Measurements from ENCODE around the gene PYDC2.

DNA sequence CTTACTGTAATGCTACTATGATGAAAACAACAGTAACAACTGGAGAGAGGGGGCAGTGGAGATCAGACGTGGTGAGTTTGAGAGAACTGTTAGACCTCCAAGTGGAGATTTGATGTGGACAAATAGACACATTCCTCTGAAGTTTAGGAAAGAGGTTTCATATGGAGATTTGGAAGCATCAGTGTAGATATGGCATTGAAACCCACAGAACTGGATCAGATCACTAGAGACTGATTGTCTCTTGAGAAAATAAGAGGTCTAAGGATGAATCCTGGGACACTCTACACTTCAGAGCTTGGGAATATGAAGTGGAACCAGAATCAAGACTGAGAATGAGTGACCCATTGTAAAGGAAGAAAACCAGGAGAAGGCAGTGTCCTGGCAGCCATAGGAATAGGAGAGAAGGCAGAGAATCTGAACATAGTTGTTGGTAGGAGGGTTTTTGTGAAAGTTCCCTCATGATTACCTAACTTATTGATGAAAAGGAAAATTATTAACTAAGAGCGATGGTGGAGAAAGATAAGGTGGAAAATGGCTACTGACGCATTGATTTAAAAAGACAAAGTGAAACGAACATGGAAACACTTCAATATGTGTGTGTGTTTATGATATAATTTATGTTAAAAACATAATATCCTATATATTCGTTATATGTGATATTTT, 29.7 kb upstream of the PYDC2 start:
- TF ChIP-seq EP300 (IDR thresholded peaks at IDR 0.05) (no peak), POLR2A (IDR thresholded peaks at IDR 0.05) (no peak)
- TF ChIP-seq, protein P1, sequence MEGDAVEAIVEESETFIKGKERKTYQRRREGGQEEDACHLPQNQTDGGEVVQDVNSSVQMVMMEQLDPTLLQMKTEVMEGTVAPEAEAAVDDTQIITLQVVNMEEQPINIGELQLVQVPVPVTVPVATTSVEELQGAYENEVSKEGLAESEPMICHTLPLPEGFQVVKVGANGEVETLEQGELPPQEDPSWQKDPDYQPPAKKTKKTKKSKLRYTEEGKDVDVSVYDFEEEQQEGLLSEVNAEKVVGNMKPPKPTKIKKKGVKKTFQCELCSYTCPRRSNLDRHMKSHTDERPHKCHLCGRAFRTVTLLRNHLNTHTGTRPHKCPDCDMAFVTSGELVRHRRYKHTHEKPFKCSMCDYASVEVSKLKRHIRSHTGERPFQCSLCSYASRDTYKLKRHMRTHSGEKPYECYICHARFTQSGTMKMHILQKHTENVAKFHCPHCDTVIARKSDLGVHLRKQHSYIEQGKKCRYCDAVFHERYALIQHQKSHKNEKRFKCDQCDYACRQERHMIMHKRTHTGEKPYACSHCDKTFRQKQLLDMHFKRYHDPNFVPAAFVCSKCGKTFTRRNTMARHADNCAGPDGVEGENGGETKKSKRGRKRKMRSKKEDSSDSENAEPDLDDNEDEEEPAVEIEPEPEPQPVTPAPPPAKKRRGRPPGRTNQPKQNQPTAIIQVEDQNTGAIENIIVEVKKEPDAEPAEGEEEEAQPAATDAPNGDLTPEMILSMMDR (IDR thresholded peaks at IDR 0.05) = no peak

All from tibial nerve (tissue), 4 donors.